ENCODE measurements around the gene GREM2. TPM values are rescaled to one million over a fixed set of nuclear protein-coding genes. Genes with fewer than 3 reads are reported as not detected.

GREM2 gene
- total RNA-seq, 4 donors from 2014 or later: 0.08 to 0.78 (median 0.40) TPM

DNA sequence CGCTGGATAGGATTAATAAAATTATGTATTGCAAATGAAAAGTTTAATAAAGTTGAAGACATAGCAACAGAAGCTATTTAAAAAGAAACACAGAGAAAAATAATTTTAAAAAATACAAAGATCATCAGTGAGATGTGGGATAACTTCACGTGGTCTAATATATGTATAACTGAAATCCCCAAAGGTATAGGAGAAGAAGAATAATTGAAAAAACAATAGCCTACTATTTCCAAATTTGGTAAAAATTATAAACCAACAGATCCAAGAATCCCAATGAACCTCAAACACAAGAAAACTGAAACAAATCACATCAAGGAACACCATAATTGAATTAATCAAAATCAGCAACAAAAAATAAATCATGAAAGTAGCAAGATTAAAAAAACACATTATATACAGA is 44.9 kb downstream of the GREM2 start:
- 76 to 88% methylated on average over 2 of the region's 2 CpGs for WGBS, 2 donors
- intact Hi-C loops (cut with DNase I; ENCODE audit: low total_unique reads): no loop called here
- no peak for DNase-seq (ENCODE audit: low spot score in 2 of 2)
- no peak overlapping the region for H3K4me3 ChIP-seq (ENCODE audit: low read depth, poor library complexity, severe bottlenecking)
- TF ChIP-seq POLR2A (IDR thresholded peaks at IDR 0.05): no peak
- TF ChIP-seq, protein P1, sequence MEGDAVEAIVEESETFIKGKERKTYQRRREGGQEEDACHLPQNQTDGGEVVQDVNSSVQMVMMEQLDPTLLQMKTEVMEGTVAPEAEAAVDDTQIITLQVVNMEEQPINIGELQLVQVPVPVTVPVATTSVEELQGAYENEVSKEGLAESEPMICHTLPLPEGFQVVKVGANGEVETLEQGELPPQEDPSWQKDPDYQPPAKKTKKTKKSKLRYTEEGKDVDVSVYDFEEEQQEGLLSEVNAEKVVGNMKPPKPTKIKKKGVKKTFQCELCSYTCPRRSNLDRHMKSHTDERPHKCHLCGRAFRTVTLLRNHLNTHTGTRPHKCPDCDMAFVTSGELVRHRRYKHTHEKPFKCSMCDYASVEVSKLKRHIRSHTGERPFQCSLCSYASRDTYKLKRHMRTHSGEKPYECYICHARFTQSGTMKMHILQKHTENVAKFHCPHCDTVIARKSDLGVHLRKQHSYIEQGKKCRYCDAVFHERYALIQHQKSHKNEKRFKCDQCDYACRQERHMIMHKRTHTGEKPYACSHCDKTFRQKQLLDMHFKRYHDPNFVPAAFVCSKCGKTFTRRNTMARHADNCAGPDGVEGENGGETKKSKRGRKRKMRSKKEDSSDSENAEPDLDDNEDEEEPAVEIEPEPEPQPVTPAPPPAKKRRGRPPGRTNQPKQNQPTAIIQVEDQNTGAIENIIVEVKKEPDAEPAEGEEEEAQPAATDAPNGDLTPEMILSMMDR (IDR thresholded peaks at IDR 0.05): no peak

DNA sequence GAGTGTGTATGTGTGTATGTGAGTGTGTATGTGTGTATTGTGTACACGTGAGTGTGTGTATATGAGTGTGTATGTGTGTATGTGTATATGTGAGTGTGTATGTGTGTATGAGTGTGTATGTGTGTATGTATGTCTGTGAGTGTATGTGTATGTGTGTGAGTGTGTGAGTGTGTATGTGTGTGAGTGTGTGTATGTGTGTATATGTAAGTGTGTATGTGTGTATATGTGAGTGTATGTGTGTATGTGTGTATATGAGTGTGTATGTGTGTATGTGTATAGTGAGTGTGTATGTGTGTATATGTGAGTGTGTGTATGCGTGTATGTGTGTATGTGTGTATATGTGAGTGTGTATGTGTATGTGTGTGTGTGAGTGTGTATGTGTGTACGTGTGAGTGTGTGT is 49.2 kb downstream of the GREM2 start:
- no peak overlapping the region for H3K4me3 ChIP-seq (ENCODE audit: low read depth, poor library complexity, severe bottlenecking)
- intact Hi-C loops (cut with DNase I; ENCODE audit: low total_unique reads): no loop called here
- no peak for TF ChIP-seq POLR2A (IDR thresholded peaks at IDR 0.05)
- TF ChIP-seq, protein P1 (IDR thresholded peaks at IDR 0.05): peak in 1 of 3 donors; percentile 34
- 97 to 98% methylated on average over 3 of the region's 3 CpGs for WGBS, 2 donors
- DNase-seq (ENCODE audit: low spot score in 2 of 2): no peak

DNA sequence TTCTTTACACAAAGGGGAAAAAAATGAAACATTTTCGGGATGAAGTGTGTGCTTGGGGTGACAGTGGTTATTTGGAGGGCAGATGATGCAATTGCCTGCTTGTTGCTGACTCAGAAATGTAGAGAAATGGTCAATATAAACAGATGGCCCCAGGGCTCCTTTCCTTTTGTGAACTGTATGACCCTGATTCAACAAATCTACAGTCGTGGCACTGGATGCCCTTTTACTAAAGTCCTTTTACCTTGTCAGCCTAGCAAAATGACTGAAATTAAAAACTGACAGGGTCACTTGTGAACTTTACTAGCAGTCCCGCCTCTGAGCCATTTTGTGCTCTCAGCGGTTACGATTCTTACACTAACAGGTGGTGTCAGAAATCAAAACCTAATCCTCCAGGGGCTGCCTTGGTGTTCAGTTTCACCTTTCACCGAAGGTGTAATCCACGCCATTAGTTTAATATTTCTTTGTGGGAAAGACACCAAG is 49.8 kb downstream of the GREM2 start:
- intact Hi-C loops (cut with DNase I; ENCODE audit: low total_unique reads): no loop called here

DNA sequence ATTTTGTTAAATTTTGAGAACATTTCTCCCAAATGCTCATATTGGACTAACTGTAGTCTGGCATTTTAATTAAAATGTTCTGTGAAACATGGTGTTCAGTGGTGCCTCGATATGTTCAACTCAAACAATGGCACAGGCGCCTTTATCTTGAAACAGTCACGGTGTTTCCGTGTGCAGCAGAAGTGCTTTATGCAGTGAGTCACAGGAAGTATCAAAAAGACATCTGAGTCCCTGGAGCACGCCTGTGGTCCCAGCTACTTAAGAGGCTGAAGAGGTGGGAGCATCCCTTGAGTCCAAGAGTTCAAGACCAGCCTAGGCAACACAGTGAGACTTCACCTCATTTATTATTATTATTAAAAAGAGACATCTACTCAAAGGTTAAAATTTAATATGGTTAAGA is 52.2 kb downstream of the GREM2 start:
- WGBS, 2 donors: 86 to 89% methylated on average over 5 of the region's 5 CpGs
- no peak for TF ChIP-seq POLR2A (IDR thresholded peaks at IDR 0.05)
- TF ChIP-seq, protein P1 (IDR thresholded peaks at IDR 0.05): no peak
- intact Hi-C loops (cut with DNase I; ENCODE audit: low total_unique reads): no loop called here
- DNase-seq (ENCODE audit: low spot score in 2 of 2): no peak
- no peak overlapping the region for H3K4me3 ChIP-seq (ENCODE audit: low read depth, poor library complexity, severe bottlenecking)

More for the DNA sequence above, 49.8 kb downstream of the GREM2 start:
- DNase-seq (ENCODE audit: low spot score in 2 of 2): no peak
- 69 to 74% methylated on average over 7 of the region's 7 CpGs for WGBS, 2 donors
- H3K4me3 ChIP-seq (ENCODE audit: low read depth, poor library complexity, severe bottlenecking): no peak overlapping the region
- TF ChIP-seq POLR2A (IDR thresholded peaks at IDR 0.05): no peak
- TF ChIP-seq, protein P1 (IDR thresholded peaks at IDR 0.05): no peak

DNA sequence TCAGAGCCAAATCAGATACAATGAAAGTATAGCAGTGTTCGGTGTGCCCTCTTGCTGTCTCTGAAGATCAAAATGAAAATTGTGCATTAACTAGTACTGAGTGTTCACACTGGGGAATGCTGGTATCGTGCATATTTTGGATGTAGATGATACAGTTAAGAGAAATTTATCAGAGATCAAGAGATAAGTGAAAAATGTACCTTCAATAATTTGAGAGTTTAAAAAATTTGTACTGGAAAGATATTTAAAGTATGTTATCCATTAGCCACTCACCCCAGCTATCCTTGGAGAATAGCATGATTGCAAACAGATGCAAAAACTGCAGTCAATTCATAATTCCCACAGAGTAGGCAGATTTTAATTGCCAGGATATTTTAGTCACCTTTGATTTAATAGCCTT is 56.4 kb downstream of the GREM2 start:
- DNase-seq (ENCODE audit: low spot score in 2 of 2): no peak
- intact Hi-C loops (cut with DNase I; ENCODE audit: low total_unique reads): no loop called here
- no peak overlapping the region for H3K4me3 ChIP-seq (ENCODE audit: low read depth, poor library complexity, severe bottlenecking)
- WGBS, 2 donors: 45 to 57% methylated on average over 2 of the region's 2 CpGs
- TF ChIP-seq, protein P1 (IDR thresholded peaks at IDR 0.05): no peak
- TF ChIP-seq POLR2A (IDR thresholded peaks at IDR 0.05): no peak

DNA sequence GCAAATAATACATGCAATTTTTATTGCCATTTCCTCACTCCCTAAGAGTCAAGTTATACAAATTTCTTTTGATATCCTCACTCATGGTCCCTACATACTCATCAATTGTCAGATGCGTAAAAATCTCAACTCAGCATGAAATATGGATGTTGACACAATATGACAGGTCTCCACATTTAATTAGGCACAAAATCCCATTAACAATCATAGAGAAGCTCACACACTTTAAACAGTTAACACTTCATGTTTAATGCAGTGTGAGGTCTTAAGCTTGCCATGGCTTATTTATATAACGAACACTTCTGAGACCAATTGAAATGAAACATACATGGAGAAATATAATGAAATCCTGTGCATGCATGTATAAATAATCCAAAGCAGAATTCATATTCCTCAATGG is 58.6 kb downstream of the GREM2 start:
- TF ChIP-seq, protein P1 (IDR thresholded peaks at IDR 0.05): no peak
- TF ChIP-seq POLR2A (IDR thresholded peaks at IDR 0.05): no peak
- H3K4me3 ChIP-seq (ENCODE audit: low read depth, poor library complexity, severe bottlenecking): no peak overlapping the region
- WGBS, 2 donors: 93 to 95% methylated on average over 2 of the region's 2 CpGs
- intact Hi-C loops (cut with DNase I; ENCODE audit: low total_unique reads): no loop called here
- no peak for DNase-seq (ENCODE audit: low spot score in 2 of 2)
